Pancreas (tissue), 10 donors: ENCODE data around the gene PCBP2. TPM values are rescaled to one million over a fixed set of nuclear protein-coding genes. Genes with fewer than 3 reads are reported as not detected.

Source experiments
- ATAC-seq, 4 donors: fragments of 200-7000 bp; cut with Tn5 transposase; one replicate each; pipeline versions ENCODE4 v1.8.0 to v1.9.1; 2020; ENCODE audit warnings: mild to moderate bottlenecking in 4 of 4, moderate library complexity in 4 of 4
- DNase-seq, 6 donors: peaks; one replicate each; pipeline ENCODE4 v3.0.0-alpha.2; 2020
- FAIRE-seq: peaks from 2 replicates; lab custom pipeline; 2012; peaks lifted over from hg19 to GRCh38; lab: Jason Lieb, UNC
- H3K27ac ChIP-seq, 4 donors: fragments of 200-600 bp; sonication (generic); 1 replicate in 3 of 4; 2 replicates in 1 of 4; pipeline versions ENCODE4 v1.5.0 to v1.8.0; 2020
- H3K27me3 ChIP-seq, 4 donors: fragments of 200-600 bp; one replicate each; pipeline ENCODE4 v1.8.0; 2021
- H3K36me3 ChIP-seq, 3 donors: fragments of 200-600 bp; sonication (generic) in 1 of 3; one replicate each; pipeline versions ENCODE4 v1.5.0 to v1.8.0; 2020 to 2021
- H3K4me1 ChIP-seq, 3 donors: fragments of 200-600 bp; one replicate each; pipeline ENCODE4 v1.8.0; 2021
- H3K4me3 ChIP-seq, 4 donors: fragments of 200-600 bp; sonication (generic) in 2 of 4; one replicate each; pipeline versions ENCODE4 v1.5.0 to v1.8.0; 2020 to 2021
- H3K9me3 ChIP-seq, 4 donors: fragments of 200-600 bp; one replicate each; pipeline ENCODE4 v1.8.0; 2021
- CTCF ChIP-seq, 4 donors: fragments of 200-600 bp; sonication (generic) in 3 of 4; IDR thresholded peaks; one replicate each; pipeline versions ENCODE4 v1.5.0 to v1.8.0; 2021; ENCODE audit warnings: antibody characterized with exemption in 4 of 4
- WGBS, 2 donors: extraction: QIAGEN DNeasy Blood & Tissue Kit; methylation state at CpG; one replicate each; pipeline ENCODE4 v1.1.7; 2013; 5-methylcytosine and 5-hydroxymethylcytosine counted together
- intact Hi-C, 3 donors: fragments of 100-400 bp; cut with DNase I; formaldehyde crosslinking; loops; one replicate each; pipeline versions ENCODE4 v1.11.1 to v1.14.2; 2022
- polyA plus RNA-seq, 2 donors: library from polyadenylated mRNA; stranded (reverse); fragments of 200-250 nt; gene quantifications; one replicate each; pipeline ENCODE4 v1.2.3, GENCODE V29; 2013
- total RNA-seq, 6 donors: library from RNA; stranded (reverse); fragmentation: NEBNext Ultra II Directional in 4 of 6; extraction: Animal tissue kit (Norgen Biotek cat#: 25700) in 4 of 6; gene quantifications; one replicate each; pipeline versions ENCODE4 v1.2.1 to v1.2.4, GENCODE V29; 2021 to 2023
- donor health status: healthy with polysubstance abuse.
- donor health status: DM: no; HTN: no; CAD: no; lungs with moderate emphysema.
- donor health status: DM: no; HTN: no; CAD: no.
- donor health status: control.
- donor health status: control.
- donor health status: Bipolar disorder and iron deficiency.
- donor health status: DM: yes; HTN: yes; CAD: no.
- donor health status: DM: no; HTN: no; CAD: no.
- donor health status: DM: no; HTN: no; CAD: no.
- donor health status: DM: yes; HTN: yes; CAD: no.

PCBP2 gene
- total and polyA plus RNA-seq, 8 donors: 266 to 608 (median 467) TPM

- no peaks in the 10 kb centered on the region for H3K27me3 ChIP-seq
- 94 to 100% methylated on average over 1 of the region's 1 CpG for WGBS, 2 donors
- intact Hi-C loops: loop anchor here in 2 of 3 donors (5.0 kb wide), 1 partner anchor 71 kb away; no protein-coding TSS in a partner anchor
- no peak within 1 kb of the TSS for H3K4me3 ChIP-seq
- no peak for FAIRE-seq
- TF ChIP-seq CTCF (IDR thresholded peaks at IDR 0.05): no peak
- H3K4me1 ChIP-seq: peaks cover 7 to 22% (median 9%) of the 10 kb centered on the region in 3 donors
- H3K27ac ChIP-seq: peak within 1 kb of the TSS in 1 of 4 donors; percentile 69
- DNase-seq: peak in 2 of 6 donors; percentile 15 to 27
- no peak for ATAC-seq
- H3K36me3 ChIP-seq: no peaks in the 10 kb centered on the region
- no peaks in the 10 kb centered on the region for H3K9me3 ChIP-seq
These were observed 28.3 kb upstream of the PCBP2 start, which contains the start of gene AMHR2 for GRCh38 chr12:53423597-53423996. Gene AMHR2 (plus strand): TSS chr12:53423855. CDS start chr12:53423935, 80 bp downstream.

GRCh38 chr12:53424626-53425514 lies 27.0 kb upstream of the PCBP2 start:
- H3K4me3 ChIP-seq: peak overlapping the region in 2 of 4 donors; percentile 10 to 13
- H3K27me3 ChIP-seq: no peaks in the 10 kb centered on the region
- peaks cover 7 to 22% (median 9%) of the 10 kb centered on the region in 3 donors for H3K4me1 ChIP-seq
- intact Hi-C loops: loop anchor here in 2 of 3 donors (5.0 kb wide), 1 partner anchor 73 kb away; no protein-coding TSS in a partner anchor
- H3K36me3 ChIP-seq: no peaks in the 10 kb centered on the region
- H3K9me3 ChIP-seq: no peaks in the 10 kb centered on the region
- FAIRE-seq: no peak
- TF ChIP-seq CTCF (IDR thresholded peaks at IDR 0.05): no peak
- peak; percentile 51 to 81 (median 58) for DNase-seq
- ATAC-seq: peak; percentile 59 to 84 (median 71)
- WGBS, 2 donors: 23 to 32% methylated on average over 9 of the region's 9 CpGs
- peak overlapping the region in 3 of 4 donors; percentile 52 to 69 (median 60) for H3K27ac ChIP-seq

- intact Hi-C loops: no loop called here
- Histone ChIP-seq H3K4me1 (peaks cover 7 to 22% (median 9%) of the 10 kb centered on the region in 3 donors), H3K4me3 (peak overlapping the region in 2 of 4 donors; percentile 10 to 13), H3K27me3 (no peaks in the 10 kb centered on the region), H3K9me3 (no peaks in the 10 kb centered on the region), H3K27ac (peak overlapping the region in 3 of 4 donors; percentile 52 to 69 (median 60)), H3K36me3 (no peaks in the 10 kb centered on the region)
- ATAC-seq (peak; percentile 22 to 51 (median 34)), FAIRE-seq (no peak), DNase-seq (peak; percentile 38 to 59 (median 42))
- 31 to 39% methylated on average over 11 of the region's 11 CpGs for WGBS, 2 donors
- no peak for TF ChIP-seq CTCF (IDR thresholded peaks at IDR 0.05)
These were observed 26.3 kb upstream of the PCBP2 start for GRCh38 chr12:53425515-53426150.

- TF ChIP-seq CTCF (IDR thresholded peaks at IDR 0.05): no peak
- H3K27me3 ChIP-seq: no peaks in the 10 kb centered on the region
- no peak for FAIRE-seq
- H3K4me1 ChIP-seq: peaks cover 7 to 20% (median 9%) of the 10 kb centered on the region in 3 donors
- no peak overlapping the region for H3K4me3 ChIP-seq
- no peaks in the 10 kb centered on the region for H3K36me3 ChIP-seq
- H3K27ac ChIP-seq: no peak overlapping the region
- DNase-seq: peak in 1 of 6 donors; percentile 33
- intact Hi-C loops: no loop called here
- peak in 2 of 4 donors; percentile 13 to 47 for ATAC-seq
- no peaks in the 10 kb centered on the region for H3K9me3 ChIP-seq
- WGBS, 2 donors: 61 to 64% methylated on average over 7 of the region's 7 CpGs
These were observed 23.9 kb upstream of the PCBP2 start for GRCh38 chr12:53427905-53428594.
